HG03159 (cell line): ENCODE results near the gene HK2.
"Not testable (repeated sequence)": the region's sequence is repeated elsewhere in the genome, so short reads cannot be mapped to it uniquely, and the experiment has no call there.

Experiments
- ATAC-seq: cut with Tn5 transposase; IDR thresholded peaks from one replicate; pipeline ENCODE4 v1.9.1; 2021; ENCODE audit warnings: mild to moderate bottlenecking, moderate library complexity; ENCODE audit not compliant: unreplicated experiment

HK2 gene

DNA sequence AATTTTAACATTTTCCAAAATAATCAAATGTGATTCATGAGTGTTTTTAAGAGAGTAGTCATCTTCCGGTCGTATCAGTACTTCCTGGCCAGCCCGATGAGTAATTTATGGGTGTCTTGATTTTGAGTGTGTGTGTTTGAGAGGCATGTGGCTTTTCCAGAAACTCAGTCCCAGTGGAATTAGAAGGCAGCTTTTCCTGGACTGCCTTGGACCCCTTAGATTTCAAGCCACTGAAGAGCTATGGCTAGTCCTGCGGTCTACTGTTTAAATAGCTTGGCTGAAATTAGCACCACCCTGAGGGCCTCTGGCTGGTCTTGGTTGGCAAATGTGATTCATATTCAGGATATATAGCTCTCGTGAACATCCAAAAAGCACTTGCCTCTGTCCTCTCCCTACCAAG, 59.4 kb downstream of the HK2 start:
- ATAC-seq: no peak

DNA sequence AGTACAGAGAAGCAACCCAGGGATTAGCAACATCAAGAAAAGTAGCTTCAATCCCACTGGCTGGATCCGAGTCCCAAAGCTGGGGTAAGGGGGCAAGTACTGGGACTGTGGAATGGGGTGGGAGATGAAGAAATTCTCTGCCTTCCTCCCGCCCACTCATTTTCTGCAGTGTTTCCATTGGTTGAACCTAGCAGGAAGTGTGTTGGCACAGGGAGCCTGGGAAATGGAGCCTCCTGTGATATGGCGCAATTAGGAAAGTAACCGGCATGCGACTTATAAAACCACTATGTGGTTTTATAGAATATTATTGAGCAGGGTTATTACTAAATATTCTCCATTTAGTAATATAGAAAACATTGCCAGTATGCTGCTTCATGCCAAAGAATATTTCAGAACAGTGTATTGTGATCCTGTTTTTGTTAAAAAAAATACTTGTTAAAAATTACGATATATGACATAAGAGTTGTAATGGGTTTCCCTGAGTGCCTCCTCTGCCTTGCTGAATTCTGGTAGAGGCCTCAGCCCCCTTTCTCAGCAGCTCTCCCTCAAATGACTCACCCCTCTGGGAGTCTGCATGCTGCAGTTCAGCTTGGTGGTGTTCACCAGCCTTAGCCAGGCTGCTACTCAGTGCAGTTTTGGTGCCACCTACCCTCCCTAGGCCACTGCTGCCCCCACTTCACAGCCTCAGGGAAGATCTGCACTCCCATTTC, 60.5 kb downstream of the HK2 start:
- no peak for ATAC-seq

DNA sequence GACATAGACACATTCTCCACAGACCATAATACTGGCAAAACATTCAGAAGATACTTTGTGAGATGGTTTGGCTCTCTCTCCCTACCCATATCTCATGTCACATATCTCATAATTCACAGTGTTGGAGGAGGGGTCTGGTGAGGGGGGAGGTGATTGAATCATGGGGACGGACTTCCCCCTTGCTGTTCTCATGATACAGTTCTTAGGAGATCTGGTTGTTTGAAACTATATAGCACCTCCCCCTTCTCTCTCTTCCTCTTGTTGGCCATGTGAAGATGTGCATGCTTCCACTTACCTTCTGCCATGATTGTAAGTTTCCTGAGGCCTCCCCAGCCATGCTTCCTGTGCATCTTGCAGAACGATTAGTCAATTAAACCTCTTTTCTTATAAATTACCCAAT, 61.1 kb downstream of the HK2 start:
- no peak for ATAC-seq

DNA sequence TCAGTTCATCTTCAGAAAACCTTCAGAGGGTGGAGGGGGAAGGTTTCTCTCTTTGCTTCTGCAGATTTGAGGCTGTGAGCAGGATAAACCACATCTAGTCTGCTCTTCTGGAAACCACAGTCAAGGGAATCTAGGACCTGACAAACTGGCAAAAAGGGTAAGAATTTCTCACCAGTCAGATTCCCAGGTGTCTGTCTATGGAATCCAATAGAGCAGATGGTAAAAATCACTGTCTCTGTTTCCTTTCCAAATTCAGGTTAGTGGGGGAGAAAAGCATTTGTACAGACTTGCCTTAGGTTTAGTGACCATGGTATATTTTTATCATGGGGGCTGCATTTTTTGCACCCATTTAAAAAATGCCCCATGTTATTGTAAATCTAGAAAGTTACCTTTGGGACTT, 62.3 kb downstream of the HK2 start:
- no peak for ATAC-seq

DNA sequence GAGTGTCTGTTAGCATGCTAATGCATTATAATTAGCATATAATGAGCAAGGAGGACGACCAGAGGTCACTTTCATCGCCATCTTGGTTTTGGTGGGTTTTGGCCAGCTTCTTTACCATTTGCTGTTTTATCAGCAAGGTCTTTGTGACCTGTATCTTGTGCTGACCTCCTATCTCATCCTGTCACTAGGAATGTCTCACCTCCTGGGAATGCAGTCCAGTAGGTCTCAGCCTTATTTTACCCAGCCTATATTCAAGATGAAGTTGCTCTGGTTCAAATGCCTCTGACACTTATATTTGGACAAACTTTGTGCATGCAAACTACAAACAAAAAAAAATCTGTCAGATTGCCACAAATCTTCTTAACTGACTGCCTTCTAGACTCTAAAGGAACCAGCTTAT, 66.3 kb downstream of the HK2 start:
- ATAC-seq: not testable (repeated sequence)

DNA sequence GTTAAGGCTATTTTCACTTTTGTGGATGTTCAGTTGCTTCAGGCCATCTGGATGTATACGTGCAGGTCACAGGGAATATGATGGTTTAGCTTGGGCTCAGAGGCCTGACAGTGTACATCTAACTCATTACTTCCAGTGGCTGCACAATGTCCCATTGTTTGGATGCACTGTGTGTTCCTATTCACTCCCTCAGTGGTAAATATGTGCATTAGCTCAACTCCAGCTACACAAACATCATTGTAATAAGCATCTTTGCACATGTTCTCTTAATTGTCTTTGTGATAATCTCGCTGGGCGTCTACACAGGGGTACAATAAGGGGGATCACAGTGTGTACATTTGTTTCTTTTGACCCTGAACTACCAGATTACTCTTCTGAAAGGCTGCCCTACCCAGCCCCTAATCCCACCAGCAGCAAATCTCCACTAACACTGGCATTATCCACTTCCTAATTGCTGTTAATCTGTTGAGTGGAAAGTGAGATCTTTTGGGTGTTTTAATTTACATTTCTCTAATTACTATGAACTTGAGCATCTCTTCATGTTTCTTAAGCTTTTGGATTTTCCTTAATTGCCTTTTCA, 68.4 kb downstream of the HK2 start:
- ATAC-seq: no peak

DNA sequence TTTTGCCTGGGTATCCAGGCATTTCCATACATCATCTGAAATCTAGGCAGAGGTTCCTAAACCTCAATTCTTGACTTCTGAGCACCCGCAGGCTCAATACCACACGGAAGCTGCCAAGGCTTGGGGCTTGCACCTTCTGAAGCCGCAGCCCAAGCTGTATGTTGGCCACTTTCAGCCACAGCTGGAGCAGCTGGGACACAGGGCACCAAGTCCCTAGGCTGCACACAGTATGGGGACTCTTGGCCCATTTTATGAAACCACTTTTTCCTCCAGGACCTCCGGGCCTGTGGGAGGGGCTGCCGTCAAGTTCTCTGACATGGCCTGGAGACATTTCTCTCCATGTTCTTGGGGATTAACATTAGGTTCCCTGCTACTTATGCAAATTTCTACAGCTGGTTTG, 72.5 kb downstream of the HK2 start:
- no peak for ATAC-seq

DNA sequence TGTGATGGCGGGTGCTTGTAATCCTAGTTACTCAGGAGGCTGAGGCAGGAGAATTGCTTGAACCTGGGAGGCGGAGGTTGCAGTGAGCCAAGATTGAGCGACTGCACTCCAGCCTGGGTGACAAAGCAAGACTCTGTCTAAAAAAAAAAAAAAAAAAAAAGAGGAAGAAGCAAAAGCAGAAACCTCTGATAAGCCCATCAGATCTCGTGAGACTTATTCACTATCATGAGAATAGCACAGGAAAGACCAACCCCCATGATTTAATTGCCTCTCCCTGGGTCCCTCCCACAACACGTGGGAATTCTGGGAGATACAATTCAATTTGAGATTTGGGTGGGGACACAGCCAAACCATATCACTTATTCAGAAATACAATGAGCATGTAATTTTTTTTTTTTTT, 73.6 kb downstream of the HK2 start:
- ATAC-seq: not testable (repeated sequence)

DNA sequence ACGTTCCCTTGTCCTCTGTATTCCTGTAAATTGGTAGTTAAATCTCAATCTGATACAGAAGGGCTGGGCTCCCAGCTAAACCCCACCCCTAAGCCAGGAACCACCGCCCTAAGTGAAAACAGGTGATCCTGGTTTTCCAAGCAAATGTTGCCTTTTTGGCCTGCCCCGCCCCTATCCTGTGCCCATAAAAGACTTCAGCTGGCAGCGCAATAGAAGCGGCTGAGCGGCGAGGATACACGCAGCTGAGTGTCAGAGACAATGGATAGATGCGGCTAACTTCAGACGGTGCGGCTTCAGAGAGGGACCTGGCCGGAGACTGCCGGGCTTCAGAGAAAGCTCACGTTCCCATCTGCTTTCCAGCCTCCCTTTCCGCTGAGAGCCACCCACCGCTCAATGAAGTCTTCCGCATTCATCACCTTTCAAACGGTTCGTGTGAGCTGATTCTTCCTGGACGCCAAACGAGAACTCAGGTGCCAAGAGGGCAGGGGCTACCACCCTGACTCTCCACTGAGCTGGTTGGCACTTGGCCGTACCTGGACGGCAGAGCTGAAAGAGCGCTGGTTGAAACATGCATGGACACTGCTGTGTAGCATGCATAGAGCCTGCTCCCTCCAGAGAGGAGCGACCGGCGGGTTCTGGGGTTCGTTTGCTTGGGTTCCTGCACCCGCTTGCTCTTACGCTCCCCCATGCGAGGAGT, 75.0 kb downstream of the HK2 start:
- no peak for ATAC-seq

DNA sequence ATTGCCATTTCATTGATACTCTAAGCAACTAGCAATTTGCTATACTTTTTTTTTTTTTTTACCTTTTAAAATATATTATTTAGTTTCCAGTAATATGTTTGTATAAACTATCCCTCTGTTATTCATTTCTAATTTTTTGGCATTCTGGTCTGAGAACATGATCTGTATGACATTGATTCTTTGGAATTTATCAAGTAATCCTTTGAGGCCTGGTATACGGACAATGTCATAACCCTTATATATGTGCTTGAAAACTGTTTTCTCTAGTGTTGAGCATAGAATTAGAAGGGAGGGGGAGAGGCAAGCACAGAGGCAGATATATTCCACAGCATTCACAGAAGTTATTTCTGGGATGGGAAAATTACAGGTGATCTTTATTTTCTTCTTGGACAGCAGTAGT, 76.3 kb downstream of the HK2 start:
- no peak for ATAC-seq

DNA sequence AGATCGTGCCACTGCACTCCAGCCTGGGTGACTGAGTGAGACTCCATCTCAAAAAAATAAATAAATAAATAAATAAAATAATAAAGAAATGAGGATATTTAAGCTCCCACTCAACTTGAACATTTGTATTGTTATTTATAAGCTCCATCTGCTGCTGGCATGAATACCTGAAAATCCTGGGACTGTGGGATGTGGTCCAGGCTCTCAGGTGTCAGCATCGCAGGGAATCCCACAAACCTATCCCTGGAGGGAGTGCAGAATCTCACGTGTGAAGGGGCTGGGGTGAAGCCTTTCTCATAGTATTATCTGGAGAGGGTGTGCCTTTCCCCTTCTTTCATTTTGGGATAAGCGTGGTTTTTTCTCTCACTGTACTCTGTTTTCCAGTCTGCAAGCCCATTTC, 77.1 kb downstream of the HK2 start:
- no peak for ATAC-seq

DNA sequence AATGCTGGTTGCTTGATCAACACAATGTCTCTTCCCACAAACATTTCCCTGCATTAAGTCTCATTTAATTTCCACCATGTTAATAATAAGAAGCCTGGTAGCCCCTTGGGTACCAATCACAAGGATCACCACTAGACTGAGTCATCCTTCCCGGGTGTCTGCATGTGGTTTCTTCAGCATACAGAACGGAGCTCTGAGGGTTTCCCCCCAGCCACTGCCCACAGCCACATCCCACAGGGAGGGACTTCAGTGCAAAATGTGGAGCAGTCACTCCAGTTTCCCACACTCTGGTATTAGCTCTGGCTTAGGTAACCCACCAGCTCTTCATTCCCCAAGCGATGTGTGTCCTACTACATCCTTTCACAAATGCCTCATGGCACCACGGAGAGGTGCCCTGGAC, 81.8 kb downstream of the HK2 start:
- ATAC-seq: no peak

DNA sequence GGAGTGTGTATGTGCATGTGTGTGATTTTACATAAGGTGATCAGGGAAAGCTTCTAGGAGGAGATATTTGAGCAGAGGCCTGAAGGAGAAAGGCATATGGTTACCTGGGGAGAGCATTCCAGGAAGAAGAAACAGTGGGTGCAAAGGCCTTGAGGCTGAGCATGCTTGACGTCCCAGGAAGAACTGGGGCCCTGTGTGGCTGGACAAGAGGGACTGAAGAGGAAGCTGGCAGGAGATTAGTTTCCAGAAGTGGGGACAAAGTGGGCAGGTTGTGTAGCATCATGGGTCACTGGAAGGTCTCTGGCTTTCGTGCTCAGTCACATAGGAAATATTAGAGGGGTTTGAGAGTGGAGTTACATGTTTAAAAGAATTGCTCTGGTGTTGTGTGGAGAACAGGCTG, 82.5 kb downstream of the HK2 start:
- no peak for ATAC-seq

DNA sequence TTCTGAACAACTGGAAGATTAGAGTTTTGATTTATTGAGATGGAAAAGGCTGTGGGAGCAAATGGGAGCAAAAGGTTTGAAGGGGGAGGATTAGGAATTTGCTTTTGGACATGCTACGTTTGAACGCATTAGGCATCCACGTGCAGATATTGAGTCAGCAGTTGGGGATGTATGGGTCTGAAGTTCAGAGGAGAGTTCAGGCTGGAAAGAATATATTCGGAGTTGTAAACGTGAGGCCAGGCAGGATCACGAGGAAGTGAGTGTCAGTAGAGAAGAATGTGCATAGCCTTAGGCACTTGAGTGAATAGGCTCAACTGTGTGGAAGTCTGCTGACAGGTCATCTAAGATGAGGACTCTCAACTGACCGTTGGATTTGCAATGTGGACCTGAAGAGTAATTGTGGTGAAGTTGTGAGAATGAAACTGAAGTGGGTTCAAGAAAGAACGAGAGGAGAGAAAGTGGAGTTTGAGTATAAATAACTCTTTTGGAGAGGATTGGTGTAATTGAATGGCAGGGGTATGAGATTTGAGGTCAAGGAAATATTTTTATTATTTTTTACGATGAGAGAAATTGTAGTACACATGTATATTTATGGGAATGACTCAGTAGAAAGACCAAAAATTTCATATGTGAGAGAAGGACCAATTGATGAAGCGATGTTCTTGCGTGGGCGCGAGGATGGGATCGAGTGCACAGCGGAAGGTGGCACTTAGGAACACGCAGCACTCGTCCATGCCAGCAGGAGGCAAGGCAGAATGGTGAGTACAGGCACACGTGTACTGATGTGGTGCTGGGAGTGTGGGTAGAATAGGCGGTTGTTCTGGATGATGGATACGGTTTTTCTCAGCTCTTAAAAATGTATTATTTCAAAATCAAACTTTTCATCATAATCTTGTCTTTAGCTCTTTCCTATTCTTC, 84.0 kb downstream of the HK2 start:
- no peak for ATAC-seq

DNA sequence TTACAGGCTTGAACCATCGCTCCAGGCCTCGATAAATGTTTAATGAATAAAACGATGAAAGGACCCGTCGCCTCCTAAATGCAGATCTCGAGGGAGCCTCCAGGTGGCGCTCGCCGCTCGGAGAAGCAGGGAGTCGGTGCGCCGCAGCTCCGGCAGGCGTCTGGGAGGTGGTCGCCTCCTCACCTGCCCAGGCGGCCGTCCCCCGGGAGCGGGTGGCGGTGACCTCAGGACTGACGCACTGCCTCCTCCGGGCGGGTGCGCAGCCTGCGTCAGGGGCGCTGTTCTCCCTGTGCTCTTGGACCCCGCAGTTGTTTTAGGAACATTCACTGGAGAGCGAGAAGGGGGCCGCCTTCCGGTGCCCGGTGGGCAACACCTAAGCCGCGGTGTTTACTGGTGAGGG, 85.9 kb downstream of the HK2 start:
- ATAC-seq: no peak

DNA sequence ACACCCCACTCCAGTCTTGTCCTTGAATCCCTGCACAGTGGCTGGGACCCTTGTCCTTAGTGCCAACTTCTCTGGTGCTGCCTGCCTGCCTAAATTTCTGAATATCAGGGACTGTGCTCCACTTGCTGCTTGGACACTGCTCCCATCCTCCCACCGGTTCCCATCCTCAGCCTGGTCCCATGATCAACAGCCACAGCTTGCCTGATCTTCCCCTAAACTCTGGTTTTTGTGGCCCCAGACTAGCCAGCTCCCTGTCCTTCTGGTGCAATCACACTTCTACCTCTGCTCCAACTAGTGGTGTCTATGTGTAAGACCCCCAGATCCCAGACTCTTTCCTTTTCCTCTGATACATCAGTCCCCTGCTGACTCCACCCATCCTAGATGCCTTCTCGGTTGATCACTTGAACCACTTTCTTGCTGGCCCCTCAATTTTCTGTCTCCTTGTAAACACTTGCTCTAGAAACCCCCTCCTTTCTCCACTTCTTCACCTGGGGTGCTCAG, 87.4 kb downstream of the HK2 start:
- ATAC-seq: no peak

DNA sequence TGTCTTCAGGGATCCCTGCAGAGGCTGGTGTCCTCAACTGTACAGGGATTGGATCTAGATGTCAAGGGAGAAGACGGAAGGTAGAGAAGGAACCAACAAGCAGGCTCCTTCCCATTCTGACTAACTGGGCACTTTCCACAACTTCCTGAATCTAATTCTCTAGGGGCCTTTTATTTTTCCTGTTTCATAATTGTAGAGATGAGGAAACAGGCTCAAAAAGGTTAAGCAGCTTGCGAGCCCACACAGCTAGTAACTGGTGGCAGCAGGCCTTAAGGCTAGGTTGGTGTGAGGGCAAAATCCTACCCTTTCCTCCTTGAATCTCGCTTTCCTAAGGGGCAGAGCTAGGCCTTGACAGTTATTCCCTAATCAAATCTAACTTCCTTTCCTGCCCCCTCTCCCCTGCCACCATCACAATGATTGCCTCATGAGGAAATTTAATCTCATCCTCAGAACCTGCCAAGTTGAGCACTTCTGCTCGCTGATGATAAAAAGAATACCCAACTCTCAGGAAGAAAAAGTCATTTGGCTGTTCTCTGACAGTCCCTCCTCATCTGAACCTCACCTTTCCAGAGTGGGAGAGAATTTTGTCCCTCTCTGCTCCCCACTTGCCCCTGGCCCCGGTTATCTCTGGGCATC, 88.8 kb downstream of the HK2 start:
- no peak for ATAC-seq

DNA sequence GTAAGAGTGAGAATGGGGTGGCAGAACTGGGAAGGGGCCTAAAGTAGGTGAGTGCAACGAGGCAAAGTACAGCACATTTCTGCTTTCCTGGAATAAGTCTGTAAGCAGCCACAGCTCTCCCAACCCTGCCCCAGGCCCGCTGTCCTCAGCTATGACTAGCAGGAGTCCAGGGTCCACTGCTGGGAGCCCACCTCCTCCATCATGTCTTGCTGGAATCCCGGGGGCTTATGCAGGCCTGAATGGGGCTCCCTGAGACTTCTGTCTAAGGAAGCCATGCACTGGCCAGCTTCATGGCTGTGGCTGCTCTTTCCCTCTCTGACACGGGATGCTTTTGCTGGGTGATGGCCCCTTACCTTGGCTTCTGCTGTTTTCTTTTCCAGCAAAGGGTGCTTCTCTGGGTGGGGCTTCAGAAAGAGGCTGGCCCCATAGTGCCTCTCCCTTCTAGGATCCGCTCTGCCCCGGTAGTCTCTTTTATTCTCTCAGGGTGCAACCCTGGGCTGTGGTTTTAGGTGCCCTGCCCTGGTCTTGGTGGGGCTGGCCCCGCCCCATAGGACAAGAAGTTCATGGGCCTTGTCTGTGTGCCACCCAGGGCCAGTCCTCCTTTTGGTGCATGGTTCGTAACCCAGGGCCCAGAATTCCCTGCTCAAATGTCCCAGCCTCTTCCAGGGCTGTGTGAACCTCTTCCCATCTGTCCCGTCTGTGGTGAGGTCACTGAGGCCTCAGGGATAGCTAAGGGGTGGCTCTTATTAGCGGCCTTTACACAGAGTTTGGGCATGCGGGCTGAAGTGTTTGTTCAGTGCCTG, 90.7 kb downstream of the HK2 start:
- ATAC-seq: no peak

DNA sequence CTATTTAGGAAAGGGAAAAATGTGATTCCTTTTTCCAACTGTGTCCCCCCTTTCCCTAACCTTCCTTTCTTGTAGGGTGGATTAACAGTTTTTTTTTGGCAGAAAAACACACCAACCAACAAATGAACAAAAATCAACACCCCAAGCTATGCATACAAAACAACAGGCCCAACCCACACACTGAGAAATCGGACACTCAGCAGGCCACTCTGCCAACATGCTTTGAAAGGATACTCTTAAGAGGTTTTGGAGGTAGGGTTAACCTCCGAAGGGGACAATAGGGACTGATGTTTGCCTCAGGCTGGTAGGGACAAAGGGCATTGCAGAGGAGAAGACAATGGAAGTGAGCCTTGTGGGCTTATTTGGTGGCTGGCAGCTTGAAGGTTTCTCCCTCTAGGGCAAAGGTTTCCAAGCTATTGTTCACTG, 91.4 kb downstream of the HK2 start:
- no peak for ATAC-seq

DNA sequence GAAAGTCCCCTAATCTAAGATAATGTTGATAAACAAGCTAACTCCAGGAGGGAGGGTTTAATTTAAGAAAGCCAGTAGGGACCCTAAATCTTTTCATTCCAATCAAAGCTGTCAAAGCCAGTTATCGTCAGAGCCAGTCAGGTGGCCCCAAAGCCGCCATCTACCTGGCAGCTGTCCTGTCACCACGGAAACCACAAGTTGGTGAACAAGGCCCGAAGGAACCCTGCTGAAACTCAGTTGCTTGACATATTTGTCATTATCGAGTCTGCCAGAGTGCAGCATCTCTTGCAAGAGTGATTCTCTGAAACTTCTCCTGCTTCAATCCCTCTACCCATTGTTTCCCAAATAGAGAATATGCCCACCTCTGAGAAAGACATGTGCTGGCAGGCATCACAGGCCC, 93.7 kb downstream of the HK2 start:
- no peak for ATAC-seq
